HL-60 (cell line): Measurements from ENCODE around the gene ABCC5.

Source experiments
- DNase-seq, 2 experiments: peaks; one replicate each; pipeline ENCODE4 v3.0.0-alpha.2; 2010 to 2020; ENCODE audit warnings: low read depth in 1 of 2, low spot score in 1 of 2
- H3K27ac ChIP-seq: fragments of 250-450 bp; sonication (Bioruptor Pico); replicated peaks from 2 replicates; pipeline ENCODE4 v1.5.1; 2020; ENCODE audit warnings: mild to moderate bottlenecking, moderate library complexity
- H3K27me3 ChIP-seq: fragments of 250-450 bp; sonication (Bioruptor Pico); 2 replicates; pipeline ENCODE4 v1.5.1; 2021; ENCODE audit warnings: mild to moderate bottlenecking, moderate library complexity; ENCODE audit not compliant: insufficient read depth, poor library complexity, severe bottlenecking
- H3K4me3 ChIP-seq: replicated peaks from 2 replicates; pipeline ENCODE4 v1.5.1; 2011; ENCODE audit warnings: mild to moderate bottlenecking, control low read depth, low read length; ENCODE audit not compliant: insufficient read depth
- GABPA ChIP-seq: IDR thresholded peaks from 2 replicates; pipeline ENCODE4 v1.6.1; 2012; ENCODE audit warnings: low read depth
- POLR2AphosphoS5 ChIP-seq: IDR thresholded peaks from 2 replicates; pipeline ENCODE4 v1.6.1; 2012; ENCODE audit warnings: low read depth
- SPI1 ChIP-seq: IDR thresholded peaks from 2 replicates; pipeline ENCODE4 v1.6.1; 2012; ENCODE audit warnings: low read depth, mild to moderate bottlenecking, borderline replicate concordance
- TF ChIP-seq, protein P1 (sequence below): IDR thresholded peaks from one replicate; pipeline ENCODE4 v1.5.1; 2011; ENCODE audit warnings: low read length, control low read depth, inconsistent platforms; ENCODE audit not compliant: insufficient read depth
- TF ChIP-seq, protein P2 (sequence below): IDR thresholded peaks from 2 replicates; pipeline ENCODE4 v1.6.1; 2012; ENCODE audit warnings: low read depth; ENCODE audit not compliant: insufficient replicate concordance

The ABCC5 gene

DNA sequence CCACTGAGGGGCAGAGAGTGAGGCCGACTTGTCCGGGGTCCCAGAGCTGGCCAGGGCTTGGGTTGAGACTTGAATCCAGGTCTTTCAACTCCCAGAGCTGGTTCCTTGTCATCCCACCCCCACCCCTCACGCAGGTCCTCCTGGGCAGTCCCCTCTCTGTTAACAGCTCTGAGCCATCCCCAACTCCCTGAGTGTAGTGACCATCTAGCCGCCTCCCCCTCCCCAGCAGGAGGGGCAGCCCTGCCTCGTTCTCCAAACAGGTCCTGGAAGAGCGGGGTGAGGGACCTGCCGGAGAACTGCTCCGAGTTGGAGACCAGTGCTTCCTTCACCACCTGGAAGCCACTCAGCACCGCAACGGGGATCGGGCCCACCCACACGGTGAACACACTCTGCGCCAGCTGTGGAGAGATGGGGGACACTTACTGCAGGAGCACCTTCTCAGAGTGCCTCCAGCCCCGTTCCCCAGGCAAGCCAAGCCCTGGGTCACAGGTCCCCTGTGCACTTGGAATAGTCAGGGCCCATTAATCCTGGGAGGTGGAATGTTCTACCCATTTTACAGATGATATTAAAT is 108.6 kb downstream of the ABCC5 start:
- TF ChIP-seq POLR2AphosphoS5 (no peak), GABPA (no peak), SPI1 (no peak)
- TF ChIP-seq, protein P1, sequence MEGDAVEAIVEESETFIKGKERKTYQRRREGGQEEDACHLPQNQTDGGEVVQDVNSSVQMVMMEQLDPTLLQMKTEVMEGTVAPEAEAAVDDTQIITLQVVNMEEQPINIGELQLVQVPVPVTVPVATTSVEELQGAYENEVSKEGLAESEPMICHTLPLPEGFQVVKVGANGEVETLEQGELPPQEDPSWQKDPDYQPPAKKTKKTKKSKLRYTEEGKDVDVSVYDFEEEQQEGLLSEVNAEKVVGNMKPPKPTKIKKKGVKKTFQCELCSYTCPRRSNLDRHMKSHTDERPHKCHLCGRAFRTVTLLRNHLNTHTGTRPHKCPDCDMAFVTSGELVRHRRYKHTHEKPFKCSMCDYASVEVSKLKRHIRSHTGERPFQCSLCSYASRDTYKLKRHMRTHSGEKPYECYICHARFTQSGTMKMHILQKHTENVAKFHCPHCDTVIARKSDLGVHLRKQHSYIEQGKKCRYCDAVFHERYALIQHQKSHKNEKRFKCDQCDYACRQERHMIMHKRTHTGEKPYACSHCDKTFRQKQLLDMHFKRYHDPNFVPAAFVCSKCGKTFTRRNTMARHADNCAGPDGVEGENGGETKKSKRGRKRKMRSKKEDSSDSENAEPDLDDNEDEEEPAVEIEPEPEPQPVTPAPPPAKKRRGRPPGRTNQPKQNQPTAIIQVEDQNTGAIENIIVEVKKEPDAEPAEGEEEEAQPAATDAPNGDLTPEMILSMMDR = no peak
- TF ChIP-seq, protein P2, sequence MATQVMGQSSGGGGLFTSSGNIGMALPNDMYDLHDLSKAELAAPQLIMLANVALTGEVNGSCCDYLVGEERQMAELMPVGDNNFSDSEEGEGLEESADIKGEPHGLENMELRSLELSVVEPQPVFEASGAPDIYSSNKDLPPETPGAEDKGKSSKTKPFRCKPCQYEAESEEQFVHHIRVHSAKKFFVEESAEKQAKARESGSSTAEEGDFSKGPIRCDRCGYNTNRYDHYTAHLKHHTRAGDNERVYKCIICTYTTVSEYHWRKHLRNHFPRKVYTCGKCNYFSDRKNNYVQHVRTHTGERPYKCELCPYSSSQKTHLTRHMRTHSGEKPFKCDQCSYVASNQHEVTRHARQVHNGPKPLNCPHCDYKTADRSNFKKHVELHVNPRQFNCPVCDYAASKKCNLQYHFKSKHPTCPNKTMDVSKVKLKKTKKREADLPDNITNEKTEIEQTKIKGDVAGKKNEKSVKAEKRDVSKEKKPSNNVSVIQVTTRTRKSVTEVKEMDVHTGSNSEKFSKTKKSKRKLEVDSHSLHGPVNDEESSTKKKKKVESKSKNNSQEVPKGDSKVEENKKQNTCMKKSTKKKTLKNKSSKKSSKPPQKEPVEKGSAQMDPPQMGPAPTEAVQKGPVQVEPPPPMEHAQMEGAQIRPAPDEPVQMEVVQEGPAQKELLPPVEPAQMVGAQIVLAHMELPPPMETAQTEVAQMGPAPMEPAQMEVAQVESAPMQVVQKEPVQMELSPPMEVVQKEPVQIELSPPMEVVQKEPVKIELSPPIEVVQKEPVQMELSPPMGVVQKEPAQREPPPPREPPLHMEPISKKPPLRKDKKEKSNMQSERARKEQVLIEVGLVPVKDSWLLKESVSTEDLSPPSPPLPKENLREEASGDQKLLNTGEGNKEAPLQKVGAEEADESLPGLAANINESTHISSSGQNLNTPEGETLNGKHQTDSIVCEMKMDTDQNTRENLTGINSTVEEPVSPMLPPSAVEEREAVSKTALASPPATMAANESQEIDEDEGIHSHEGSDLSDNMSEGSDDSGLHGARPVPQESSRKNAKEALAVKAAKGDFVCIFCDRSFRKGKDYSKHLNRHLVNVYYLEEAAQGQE = no peak

DNA sequence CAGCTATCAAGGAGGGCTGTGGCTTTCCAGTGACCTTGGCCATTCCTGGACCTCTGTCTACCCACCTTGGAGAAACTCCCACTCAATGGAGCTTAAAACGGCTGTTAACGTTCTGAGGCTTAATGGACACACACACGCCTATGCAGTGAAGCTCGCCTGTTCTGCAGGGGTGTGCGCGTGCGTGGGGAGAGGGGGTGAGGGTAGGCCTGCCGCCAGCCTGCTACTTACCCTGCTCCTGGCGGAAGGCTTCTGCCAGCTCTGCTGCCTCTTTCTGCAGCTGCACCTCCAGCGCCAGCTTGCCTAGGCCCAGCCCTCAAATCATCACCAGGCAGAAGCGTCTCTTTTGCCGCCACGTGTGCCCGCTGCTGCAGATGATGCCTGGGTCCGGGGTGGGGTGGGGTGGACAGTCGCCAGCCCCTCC is 109.8 kb downstream of the ABCC5 start:
- DNase-seq = no peak
- TF ChIP-seq SPI1 (no peak), GABPA (no peak), POLR2AphosphoS5 (no peak)
- TF ChIP-seq, protein P1 = no peak
- TF ChIP-seq, protein P2 = no peak
- Histone ChIP-seq H3K4me3 (no peak overlapping the region), H3K27ac (no peak overlapping the region), H3K27me3 (no peaks in the 10 kb centered on the region)

More for the DNA sequence above, 108.6 kb downstream of the ABCC5 start:
- no peak overlapping the region for H3K4me3 ChIP-seq
- no peak overlapping the region for H3K27ac ChIP-seq
- no peaks in the 10 kb centered on the region for H3K27me3 ChIP-seq
- DNase-seq = no peak

DNA sequence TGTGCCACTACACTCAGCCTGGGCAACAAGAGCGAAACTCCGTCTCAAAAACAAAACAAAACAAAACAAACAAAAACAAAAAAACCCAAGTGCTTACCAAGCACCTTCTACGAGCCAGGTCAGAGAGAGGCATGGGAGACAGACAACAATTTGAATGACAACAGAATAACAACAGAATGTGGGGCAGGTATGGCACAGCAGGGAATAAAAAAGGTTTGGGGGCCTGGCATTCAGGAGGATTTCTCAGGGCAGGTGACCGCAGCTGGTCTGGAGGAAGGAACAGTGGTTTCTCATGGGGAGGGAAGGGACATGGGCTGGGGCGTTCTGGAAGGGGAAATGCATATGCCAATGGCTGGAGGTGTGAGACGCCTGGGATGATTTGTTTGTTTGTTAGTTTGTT is 110.5 kb downstream of the ABCC5 start:
- TF ChIP-seq GABPA = no peak
- TF ChIP-seq, protein P2 = no peak
- TF ChIP-seq SPI1 = no peak
- no peak for TF ChIP-seq POLR2AphosphoS5
- TF ChIP-seq, protein P1 = no peak
- Histone ChIP-seq H3K4me3 (no peak overlapping the region), H3K27me3 (no peaks in the 10 kb centered on the region), H3K27ac (no peak overlapping the region)
- DNase-seq = no peak
